Memory B cell (primary cell): ENCODE measurements around the gene DNAAF5.
"Not testable (repeated sequence)": the region's sequence is repeated elsewhere in the genome, so short reads cannot be mapped to it uniquely, and the experiment has no call there.

ENCODE experiments used
- ATAC-seq: fragments of 150-1000 bp; cut with Tn5 transposase; 2 replicates; pipeline ENCODE4 v1.10.0; 2021; ENCODE audit warnings: low read depth, mild to moderate bottlenecking, moderate library complexity
- DNase-seq, 2 donors: peaks; one replicate each; pipeline ENCODE4 v3.0.0; 2022; ENCODE audit warnings: low spot score in 2 of 2
- H3K27ac Mint-ChIP-seq: one replicate; pipeline ENCODE4 v1.8.0; 2022; ENCODE audit warnings: mild to moderate bottlenecking, moderate library complexity, mixed read lengths
- H3K27me3 Mint-ChIP-seq: one replicate; pipeline ENCODE4 v1.8.0; 2022; ENCODE audit warnings: mixed read lengths
- H3K36me3 Mint-ChIP-seq: one replicate; pipeline ENCODE4 v1.8.0; 2022; ENCODE audit warnings: mild to moderate bottlenecking, mixed read lengths
- H3K4me1 Mint-ChIP-seq: one replicate; pipeline ENCODE4 v1.8.0; 2022; ENCODE audit warnings: mixed read lengths
- H3K4me3 Mint-ChIP-seq: one replicate; pipeline ENCODE4 v1.8.0; 2022; ENCODE audit warnings: mild to moderate bottlenecking, moderate library complexity, mixed read lengths
- H3K9me3 Mint-ChIP-seq: one replicate; pipeline ENCODE4 v1.8.0; 2022; ENCODE audit warnings: mixed read lengths

Gene DNAAF5

GRCh38 chr7:743341-744127, 17.0 kb downstream of the DNAAF5 start:
- H3K27me3 Mint-ChIP-seq, H3K9me3 Mint-ChIP-seq, H3K4me3 Mint-ChIP-seq, H3K27ac Mint-ChIP-seq, DNase-seq, ATAC-seq, H3K4me1 Mint-ChIP-seq: not testable (repeated sequence)
- peaks cover 22% of the 10 kb centered on the region for H3K36me3 Mint-ChIP-seq

DNA sequence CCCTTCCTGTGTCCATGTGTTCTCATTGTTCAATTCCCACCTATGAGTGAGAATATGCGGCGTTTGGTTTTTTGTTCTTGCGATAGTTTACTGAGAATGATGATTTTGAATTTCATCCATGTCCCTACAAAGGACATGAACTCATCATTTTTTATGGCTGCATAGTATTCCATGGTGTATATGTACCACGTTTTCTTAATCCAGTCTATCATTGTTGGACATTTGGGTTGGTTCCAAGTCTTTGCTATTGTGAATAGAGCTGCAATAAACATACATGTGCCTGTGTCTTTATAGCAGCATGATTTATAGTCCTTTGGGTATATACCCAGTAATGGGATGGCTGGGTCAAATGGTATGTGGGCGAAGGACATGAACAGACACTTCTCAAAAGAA, 17.6 kb downstream of the DNAAF5 start:
- peaks cover 23% of the 10 kb centered on the region for H3K36me3 Mint-ChIP-seq
- H3K9me3 Mint-ChIP-seq, DNase-seq, H3K4me3 Mint-ChIP-seq, H3K27me3 Mint-ChIP-seq, H3K27ac Mint-ChIP-seq, ATAC-seq, H3K4me1 Mint-ChIP-seq: not testable (repeated sequence)

GRCh38 chr7:744854-745430, 18.4 kb downstream of the DNAAF5 start:
- Mint-ChIP-seq H3K27ac (no peak overlapping the region), H3K4me1 (no peaks in the 10 kb centered on the region), H3K4me3 (no peak overlapping the region), H3K36me3 (peaks cover 27% of the 10 kb centered on the region), H3K9me3 (no peaks in the 10 kb centered on the region), H3K27me3 (no peaks in the 10 kb centered on the region)
- no peak for DNase-seq
- no peak for ATAC-seq

DNA sequence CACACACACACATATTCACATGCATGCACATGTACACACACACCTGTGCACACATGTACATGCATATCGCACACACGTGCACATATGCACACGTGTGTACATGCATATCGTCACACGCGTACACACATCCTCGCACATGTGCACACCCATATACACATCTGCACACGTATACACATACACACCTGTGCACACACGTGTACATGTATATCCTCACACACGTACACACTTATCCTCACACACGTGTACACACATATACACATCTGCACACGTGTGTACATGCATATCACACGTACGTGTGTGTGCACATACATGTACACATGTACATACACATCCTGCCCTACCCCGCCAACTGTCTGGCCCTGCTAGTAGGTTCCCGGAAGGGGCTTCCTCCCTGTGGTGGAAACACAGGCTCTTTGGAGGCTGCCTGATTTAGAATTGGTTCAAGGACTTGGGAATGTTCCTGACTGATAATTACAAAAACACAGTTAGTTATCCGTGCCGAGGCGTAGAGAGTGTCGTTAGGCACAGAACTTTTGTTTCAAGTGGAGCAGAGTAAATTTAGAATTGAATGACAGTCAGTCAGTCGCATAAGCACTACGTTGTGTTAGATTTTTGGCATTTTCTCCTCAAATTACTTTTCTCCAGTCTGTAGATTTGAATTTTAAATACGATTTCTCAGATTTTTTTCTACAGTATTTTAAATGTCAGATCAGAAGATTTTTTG, 19.1 kb downstream of the DNAAF5 start:
- H3K27ac Mint-ChIP-seq = no peak overlapping the region
- ATAC-seq = no peak
- H3K4me1 Mint-ChIP-seq = no peaks in the 10 kb centered on the region
- no peaks in the 10 kb centered on the region for H3K27me3 Mint-ChIP-seq
- peaks cover 27% of the 10 kb centered on the region for H3K36me3 Mint-ChIP-seq
- DNase-seq = no peak
- no peak overlapping the region for H3K4me3 Mint-ChIP-seq
- H3K9me3 Mint-ChIP-seq = no peaks in the 10 kb centered on the region

GRCh38 chr7:746155-747061, 19.9 kb downstream of the DNAAF5 start:
- no peak for DNase-seq
- H3K4me1 Mint-ChIP-seq = no peaks in the 10 kb centered on the region
- no peak overlapping the region for H3K27ac Mint-ChIP-seq
- no peaks in the 10 kb centered on the region for H3K9me3 Mint-ChIP-seq
- peaks cover 23% of the 10 kb centered on the region for H3K36me3 Mint-ChIP-seq
- ATAC-seq = no peak
- H3K4me3 Mint-ChIP-seq = no peak overlapping the region
- no peaks in the 10 kb centered on the region for H3K27me3 Mint-ChIP-seq

DNA sequence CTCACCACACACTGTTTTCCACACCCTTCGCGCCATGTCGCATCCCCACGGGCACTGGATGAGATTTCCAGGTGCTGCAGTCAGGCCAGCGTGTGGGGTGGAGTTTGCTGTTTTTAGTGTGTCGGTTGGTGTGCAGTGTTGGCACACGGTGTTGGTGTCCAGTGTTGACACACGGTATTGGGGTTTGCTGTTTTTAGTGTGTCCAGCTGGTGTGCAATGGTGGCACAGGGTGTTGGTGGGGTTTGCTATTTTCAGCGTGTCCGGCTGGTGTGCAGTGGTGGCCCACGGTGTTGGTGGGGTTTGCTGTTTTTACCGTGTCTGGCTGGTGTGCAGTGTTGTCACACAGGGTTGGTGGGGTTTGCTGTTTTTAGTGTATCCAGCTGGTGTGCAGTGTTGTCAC, 20.7 kb downstream of the DNAAF5 start:
- no peak for ATAC-seq
- no peaks in the 10 kb centered on the region for H3K4me1 Mint-ChIP-seq
- H3K36me3 Mint-ChIP-seq = peaks cover 26% of the 10 kb centered on the region
- no peak overlapping the region for H3K27ac Mint-ChIP-seq
- DNase-seq = no peak
- no peaks in the 10 kb centered on the region for H3K9me3 Mint-ChIP-seq
- H3K4me3 Mint-ChIP-seq = no peak overlapping the region
- no peaks in the 10 kb centered on the region for H3K27me3 Mint-ChIP-seq

GRCh38 chr7:748446-748845, 21.9 kb downstream of the DNAAF5 start:
- Mint-ChIP-seq H3K9me3 (no peaks in the 10 kb centered on the region), H3K27me3 (no peaks in the 10 kb centered on the region), H3K4me3 (no peak overlapping the region), H3K27ac (no peak overlapping the region), H3K4me1 (no peaks in the 10 kb centered on the region), H3K36me3 (peaks cover 28% of the 10 kb centered on the region)
- DNase-seq = no peak
- ATAC-seq = no peak

DNA sequence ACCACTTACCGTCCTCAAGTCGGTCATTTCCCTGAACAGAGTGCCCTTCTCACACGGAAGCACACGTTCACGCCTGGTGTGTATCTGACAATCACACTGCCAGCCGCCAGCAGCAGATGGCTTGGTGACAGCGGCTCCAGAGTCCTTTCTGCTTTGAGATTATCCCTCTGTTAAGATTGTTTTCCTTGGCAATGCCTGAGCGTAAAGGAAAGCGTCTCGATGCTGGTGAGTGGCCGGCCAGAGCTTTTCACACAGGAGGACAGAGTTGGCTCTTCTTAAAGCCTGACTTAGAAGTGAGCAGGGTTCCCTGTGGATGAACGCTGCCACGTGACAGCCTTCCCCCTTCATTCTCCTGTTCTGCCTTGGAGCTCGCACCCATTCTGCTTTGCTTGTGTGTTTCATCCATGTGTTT, 22.6 kb downstream of the DNAAF5 start:
- Mint-ChIP-seq H3K4me1 (no peaks in the 10 kb centered on the region), H3K27ac (no peak overlapping the region), H3K27me3 (no peaks in the 10 kb centered on the region), H3K36me3 (peaks cover 31% of the 10 kb centered on the region), H3K4me3 (no peak overlapping the region), H3K9me3 (no peaks in the 10 kb centered on the region)
- DNase-seq (no peak), ATAC-seq (no peak)

GRCh38 chr7:750111-750905, 23.8 kb downstream of the DNAAF5 start:
- DNase-seq (no peak), ATAC-seq (no peak)
- Mint-ChIP-seq H3K4me1 (no peaks in the 10 kb centered on the region), H3K9me3 (no peaks in the 10 kb centered on the region), H3K27me3 (no peaks in the 10 kb centered on the region), H3K27ac (no peak overlapping the region), H3K4me3 (no peak overlapping the region), H3K36me3 (peaks cover 25% of the 10 kb centered on the region)

- H3K4me1 Mint-ChIP-seq = no peaks in the 10 kb centered on the region
- no peak overlapping the region for H3K4me3 Mint-ChIP-seq
- H3K27me3 Mint-ChIP-seq = no peaks in the 10 kb centered on the region
- H3K9me3 Mint-ChIP-seq = no peaks in the 10 kb centered on the region
- peaks cover 27% of the 10 kb centered on the region for H3K36me3 Mint-ChIP-seq
- no peak for DNase-seq
- ATAC-seq = no peak
- no peak overlapping the region for H3K27ac Mint-ChIP-seq
Measured at GRCh38 chr7:751826-752225, 25.3 kb downstream of the DNAAF5 start.

DNA sequence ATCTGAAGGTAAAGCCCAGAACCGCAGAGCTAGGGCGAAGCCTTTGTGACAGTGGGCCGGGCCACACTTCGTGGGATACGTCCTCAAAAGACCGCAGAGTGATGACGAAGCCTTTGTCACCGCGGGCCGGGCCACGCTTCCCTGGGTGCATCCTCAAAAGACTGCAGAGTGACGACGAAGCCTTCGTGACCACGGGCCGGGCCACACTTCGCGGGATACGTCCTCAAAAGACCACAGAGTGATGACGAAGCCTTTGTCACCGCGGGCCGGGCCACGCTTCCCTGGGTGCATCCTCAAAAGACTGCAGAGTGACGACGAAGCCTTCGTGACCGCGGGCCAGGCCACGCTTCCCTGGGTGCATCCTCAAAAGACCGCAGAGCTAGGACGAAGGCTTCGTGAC, 25.8 kb downstream of the DNAAF5 start:
- H3K9me3 Mint-ChIP-seq, H3K4me1 Mint-ChIP-seq, H3K27me3 Mint-ChIP-seq, ATAC-seq, H3K4me3 Mint-ChIP-seq, H3K27ac Mint-ChIP-seq, DNase-seq: not testable (repeated sequence)
- H3K36me3 Mint-ChIP-seq = peaks cover 27% of the 10 kb centered on the region

DNA sequence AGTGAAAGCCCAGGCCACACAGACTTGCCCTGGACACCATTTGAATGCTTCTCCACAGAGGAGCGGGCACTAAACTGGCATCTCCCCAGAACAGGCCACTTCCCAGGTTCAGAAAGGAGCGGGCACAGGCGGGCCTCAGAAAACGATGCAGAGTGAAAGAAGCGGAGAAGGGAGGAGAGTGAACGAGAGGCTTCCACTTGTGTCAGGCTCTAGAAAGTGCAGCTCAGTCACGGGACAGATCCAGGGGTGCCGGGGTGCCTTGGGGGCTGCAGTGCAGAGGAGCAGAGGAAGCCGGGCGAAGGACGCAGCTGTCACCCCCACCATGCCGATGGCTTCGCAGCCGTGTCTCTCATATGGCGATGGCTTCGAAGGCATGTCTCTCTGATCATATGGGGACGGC, 26.7 kb downstream of the DNAAF5 start:
- DNase-seq (no peak), ATAC-seq (no peak)
- peaks cover 27% of the 10 kb centered on the region for H3K36me3 Mint-ChIP-seq
- H3K27me3 Mint-ChIP-seq = no peaks in the 10 kb centered on the region
- H3K4me1 Mint-ChIP-seq = no peaks in the 10 kb centered on the region
- no peaks in the 10 kb centered on the region for H3K9me3 Mint-ChIP-seq
- H3K27ac Mint-ChIP-seq = no peak overlapping the region
- H3K4me3 Mint-ChIP-seq = no peak overlapping the region
